MV-4-11 (cell line): Measurements from ENCODE around the gene LY9.

Experiments
- DNase-seq: peaks from one replicate; lab custom pipeline; 2025; lab: John Stamatoyannopoulos, UW

LY9 gene

DNA sequence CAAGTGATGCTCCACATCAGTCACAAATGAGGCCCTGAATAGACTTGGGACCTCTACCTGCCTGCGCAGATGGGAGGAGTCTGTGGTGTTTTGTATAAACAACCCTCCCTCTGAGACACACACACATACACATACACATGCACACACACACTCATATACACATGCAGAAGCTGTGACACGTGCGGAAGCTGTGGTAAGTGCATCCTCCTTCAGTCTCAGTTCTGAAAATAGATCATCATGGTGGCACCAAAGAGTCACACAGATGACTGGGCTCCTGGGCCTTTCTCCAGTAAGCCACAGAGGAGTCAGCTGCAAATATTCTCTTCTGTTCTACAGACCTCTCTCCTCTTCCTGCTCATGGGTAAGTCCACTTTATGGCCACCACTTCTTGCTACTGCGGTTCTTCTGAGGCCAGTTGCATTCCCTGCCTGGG is at the start of gene LY9:
LY9 (plus strand) TSS at position 224 of the 433 bp plus-strand sequence; CDS start at position 238, 14 bp downstream.
- DNase-seq: peak; percentile 96

DNA sequence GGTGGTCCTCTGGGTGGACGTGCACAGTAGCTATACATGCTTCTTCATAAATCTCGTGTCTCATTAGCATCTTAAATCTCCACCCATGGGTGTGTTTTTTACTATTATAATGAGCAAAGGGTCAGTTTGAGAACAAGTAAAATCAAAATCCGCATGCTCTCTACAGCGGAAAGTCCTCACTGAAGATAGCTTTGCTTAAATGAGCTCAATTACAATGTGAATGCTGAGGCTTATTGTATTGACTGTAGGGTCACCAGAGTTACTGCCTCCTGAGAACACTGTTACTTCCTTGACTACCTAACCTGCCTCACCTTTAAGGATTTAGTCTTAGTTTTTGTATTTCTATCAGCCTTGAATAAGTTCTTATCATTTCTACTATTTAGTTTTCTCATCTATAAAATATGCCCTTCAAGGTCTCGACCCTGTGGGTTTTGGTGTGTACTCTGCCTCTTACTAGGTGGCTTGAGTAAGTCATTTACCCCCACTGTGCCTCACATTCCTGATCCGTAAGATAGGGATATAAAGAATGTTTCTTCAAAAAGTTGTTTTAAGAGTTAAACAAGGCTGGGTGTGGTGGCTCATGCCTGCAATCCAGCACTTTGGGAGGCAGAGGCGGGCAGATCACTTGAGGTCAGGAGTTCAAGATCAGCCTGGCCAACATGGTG is 49.0 kb upstream of the LY9 start:
- DNase-seq: no peak

GRCh38 chr1:160747717-160748116 is 48.3 kb upstream of the LY9 start:
- no peak for DNase-seq

- peak; percentile 10 for DNase-seq
These were observed 47.6 kb upstream of the LY9 start for GRCh38 chr1:160748181-160748877.

DNA sequence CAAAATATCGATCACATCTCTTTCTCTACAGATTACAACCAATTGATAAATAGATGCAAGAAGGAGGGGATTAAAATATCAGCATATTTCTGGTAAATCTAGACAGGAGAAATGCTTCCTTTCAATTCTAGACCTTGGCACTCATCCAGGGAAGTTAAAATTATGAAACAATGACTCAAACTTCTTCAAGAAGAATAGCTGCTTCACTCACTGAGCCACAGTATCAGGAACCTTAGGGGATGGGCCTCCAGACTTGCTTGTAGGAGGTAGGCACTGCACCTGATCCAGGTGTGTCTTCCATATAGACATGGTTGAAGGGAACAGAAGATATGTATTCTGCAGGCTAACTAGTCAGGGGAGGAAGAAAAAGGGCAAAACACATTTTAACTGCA is 47.1 kb upstream of the LY9 start:
- peak; percentile 39 for DNase-seq

GRCh38 chr1:160750608-160751007 is 45.4 kb upstream of the LY9 start:
- no peak for DNase-seq

DNA sequence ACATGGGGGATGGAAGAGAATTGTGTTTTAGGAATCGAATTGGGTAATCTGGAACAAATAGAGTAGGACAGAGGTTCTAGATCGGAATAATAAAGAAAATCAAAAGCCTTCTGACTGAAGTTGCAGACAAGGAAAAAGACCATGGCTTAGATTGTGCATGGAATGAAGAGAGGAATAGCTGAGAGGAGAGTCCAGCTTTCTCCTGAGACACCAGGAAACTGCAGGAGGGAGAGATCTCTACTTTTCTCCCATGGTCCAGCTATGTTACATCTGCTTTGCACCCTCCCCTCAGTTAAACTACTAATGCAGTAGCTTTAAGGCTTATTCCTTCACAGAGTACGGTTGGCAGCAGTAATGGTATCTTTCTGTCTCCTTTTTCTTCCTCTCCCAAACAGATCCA is 43.6 kb upstream of the LY9 start:
- DNase-seq: no peak

DNA sequence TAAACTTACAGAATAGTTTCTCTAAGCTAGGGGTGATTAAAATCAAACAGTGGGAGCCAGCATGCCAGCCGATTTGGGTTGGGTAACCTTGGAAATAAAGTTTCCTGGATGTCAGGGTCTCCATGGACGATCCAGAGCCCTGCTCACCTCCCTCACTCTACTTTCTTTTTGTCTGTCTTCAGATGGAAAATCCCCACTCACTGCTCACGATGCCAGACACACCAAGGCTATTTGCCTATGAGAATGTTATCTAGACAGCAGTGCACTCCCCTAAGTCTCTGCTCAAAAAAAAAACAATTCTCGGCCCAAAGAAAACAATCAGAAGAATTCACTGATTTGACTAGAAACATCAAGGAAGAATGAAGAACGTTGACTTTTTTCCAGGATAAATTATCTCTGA is 43.0 kb upstream of the LY9 start:
- DNase-seq: no peak

- no peak for DNase-seq
These were observed 42.4 kb upstream of the LY9 start for GRCh38 chr1:160753594-160753993.

GRCh38 chr1:160755461-160755860 is 40.5 kb upstream of the LY9 start:
- no peak for DNase-seq

- no peak for DNase-seq
These were observed 39.8 kb upstream of the LY9 start for GRCh38 chr1:160755911-160756848.

DNA sequence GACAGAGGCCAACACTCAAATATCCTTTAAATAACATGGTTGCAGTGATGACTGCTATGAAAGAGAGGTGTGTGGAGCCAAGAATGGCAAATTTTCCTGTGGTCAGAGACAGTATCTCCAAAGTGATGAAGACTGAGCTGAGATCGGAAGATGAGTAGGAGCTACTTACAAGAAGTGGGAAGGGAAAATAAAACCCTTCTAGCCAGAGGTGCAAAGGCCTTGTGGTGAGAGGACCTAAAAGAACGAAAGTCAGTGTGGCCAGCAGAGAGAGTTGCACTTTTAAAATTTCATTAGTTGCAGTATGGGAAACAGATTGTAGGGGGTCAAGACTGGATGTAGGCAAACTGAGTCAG is 39.1 kb upstream of the LY9 start:
- DNase-seq: no peak

- no peak for DNase-seq
These were observed 37.5 kb upstream of the LY9 start for GRCh38 chr1:160758521-160758920.

GRCh38 chr1:160759740-160760139 is 36.2 kb upstream of the LY9 start:
- DNase-seq: no peak

DNA sequence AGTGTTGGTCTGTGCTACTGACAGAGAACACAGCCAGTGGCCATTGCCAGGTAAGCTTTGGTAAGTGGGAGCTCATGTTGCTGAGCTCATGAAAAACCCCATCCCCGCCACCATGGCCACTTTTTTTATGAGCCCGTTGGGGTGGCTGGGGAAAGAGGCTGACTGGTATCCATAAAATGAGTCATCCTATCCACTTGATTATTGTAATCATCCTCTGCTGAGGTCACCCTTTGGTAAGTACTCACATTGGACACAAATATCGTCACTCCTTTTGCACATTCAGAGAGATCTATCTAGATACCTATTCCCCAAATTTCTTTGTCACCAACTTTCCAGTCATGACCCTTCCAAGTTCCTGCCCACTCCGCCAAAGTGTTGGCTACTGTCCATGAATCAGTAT is 34.9 kb upstream of the LY9 start:
- no peak for DNase-seq

GRCh38 chr1:160761886-160762285 is 34.1 kb upstream of the LY9 start:
- no peak for DNase-seq

DNA sequence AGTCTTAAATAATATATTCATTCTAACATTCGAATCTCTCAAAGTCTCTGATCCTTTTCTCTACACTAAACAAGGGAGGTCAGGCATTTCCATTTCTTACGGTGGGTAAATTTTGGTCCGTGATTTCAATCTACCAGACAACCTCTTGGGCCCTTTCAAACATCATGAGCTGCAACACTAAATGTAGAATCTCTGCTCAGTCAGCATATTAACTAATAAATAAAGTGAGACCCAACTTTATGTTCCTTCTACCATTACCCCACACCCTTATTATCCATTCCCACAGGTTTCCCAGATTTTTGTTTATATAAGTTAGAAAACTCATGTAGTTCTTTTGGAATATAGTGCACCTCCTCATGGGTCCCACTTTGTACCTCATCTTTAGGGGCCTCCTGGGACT is 32.0 kb upstream of the LY9 start:
- no peak for DNase-seq

DNA sequence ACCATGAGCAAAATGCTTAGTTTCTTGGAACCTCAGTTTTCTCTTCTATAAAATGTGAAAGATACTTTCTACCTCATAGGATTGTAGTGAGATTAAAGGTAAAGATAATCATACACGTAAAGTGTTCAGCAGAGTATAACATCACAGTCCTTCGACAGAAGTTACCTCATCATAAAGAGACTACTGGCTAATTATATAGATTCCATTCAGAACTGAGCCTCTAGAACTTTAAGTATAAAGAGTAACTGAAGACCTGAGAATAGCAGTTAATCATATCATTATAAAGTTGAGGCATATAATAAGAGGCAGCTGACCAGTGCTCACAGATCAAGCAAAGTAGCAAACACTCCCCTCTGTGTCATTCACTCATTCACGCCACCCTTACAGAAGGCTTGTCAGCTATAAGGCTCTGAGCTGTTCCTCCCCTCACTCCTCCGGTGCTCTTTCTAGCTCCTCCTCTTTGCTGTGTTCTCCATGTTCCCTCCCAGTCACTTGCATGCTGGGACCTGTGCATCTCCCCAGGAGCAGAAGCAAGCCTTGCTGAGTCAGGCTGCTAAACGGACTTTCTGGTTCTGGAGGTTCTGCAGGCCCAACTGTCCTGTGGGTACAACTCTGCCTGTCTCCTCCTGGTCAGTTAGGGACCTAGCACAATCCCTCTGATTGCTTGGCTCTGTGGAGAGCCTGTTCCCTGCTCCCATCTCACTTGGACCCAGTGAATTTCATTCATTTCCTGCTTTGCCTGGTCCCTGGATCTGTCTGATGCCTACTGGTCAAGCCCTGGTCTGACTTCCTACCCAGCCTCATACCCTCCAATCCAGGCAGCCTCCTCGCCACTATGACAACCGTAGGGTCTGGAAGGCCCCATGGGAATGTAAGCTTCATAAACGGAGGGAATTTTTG is 28.3 kb upstream of the LY9 start:
- no peak for DNase-seq

- peak; percentile 62 for DNase-seq
These were observed 27.7 kb upstream of the LY9 start for GRCh38 chr1:160768295-160768657.

- no peak for DNase-seq
These were observed 23.6 kb upstream of the LY9 start for GRCh38 chr1:160772331-160772730.

DNA sequence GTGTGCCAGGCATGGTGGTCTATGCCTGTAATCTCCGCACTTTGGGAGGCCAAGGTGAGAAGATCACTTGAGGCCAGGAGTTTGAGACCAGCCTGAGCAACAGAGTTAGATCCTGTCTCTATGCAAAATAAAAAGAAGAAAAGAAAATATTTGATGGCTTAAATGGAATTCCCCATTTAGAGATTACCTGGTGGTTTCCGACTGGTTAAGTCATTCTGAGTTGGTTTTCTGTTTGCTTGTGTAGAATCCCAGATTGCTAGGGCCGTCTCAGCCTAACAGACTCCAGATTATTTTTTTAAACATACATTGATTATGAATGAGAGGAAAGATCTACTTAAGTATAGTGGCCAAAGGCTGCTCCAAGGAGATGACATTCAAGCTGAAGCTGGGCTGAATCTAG is 22.9 kb upstream of the LY9 start:
- DNase-seq: no peak
